ENCODE measurements around the gene IL32.

GRCh38 chr16:3071655-3072054 lies 6.2 kb downstream of the IL32 start:
- TF ChIP-seq, protein P1, sequence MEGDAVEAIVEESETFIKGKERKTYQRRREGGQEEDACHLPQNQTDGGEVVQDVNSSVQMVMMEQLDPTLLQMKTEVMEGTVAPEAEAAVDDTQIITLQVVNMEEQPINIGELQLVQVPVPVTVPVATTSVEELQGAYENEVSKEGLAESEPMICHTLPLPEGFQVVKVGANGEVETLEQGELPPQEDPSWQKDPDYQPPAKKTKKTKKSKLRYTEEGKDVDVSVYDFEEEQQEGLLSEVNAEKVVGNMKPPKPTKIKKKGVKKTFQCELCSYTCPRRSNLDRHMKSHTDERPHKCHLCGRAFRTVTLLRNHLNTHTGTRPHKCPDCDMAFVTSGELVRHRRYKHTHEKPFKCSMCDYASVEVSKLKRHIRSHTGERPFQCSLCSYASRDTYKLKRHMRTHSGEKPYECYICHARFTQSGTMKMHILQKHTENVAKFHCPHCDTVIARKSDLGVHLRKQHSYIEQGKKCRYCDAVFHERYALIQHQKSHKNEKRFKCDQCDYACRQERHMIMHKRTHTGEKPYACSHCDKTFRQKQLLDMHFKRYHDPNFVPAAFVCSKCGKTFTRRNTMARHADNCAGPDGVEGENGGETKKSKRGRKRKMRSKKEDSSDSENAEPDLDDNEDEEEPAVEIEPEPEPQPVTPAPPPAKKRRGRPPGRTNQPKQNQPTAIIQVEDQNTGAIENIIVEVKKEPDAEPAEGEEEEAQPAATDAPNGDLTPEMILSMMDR (IDR thresholded peaks at IDR 0.05; ENCODE audit: poor library complexity): no peak
- TF ChIP-seq EZH2 (IDR thresholded peaks at IDR 0.05; ENCODE audit: borderline replicate concordance) (no peak), EZH2phosphoT487 (IDR thresholded peaks at IDR 0.05; ENCODE audit: low read depth, severe bottlenecking, unreplicated experiment) (no peak)

Measured in hepatocyte (in vitro differentiated cells).